Loucy (cell line): ENCODE results near the gene MRGPRX2.

Experiments
- EZH2phosphoT487 ChIP-seq: fragments of 200-600 bp; IDR thresholded peaks from 2 replicates; pipeline ENCODE4 v1.6.1; 2018; ENCODE audit warnings: antibody characterized with exemption, mild to moderate bottlenecking, moderate library complexity, borderline replicate concordance
- TF ChIP-seq, protein P1 (sequence below): fragments of 200-600 bp; sonication (generic); conservative IDR thresholded peaks from 2 replicates; pipeline ENCODE4 v1.5.1; 2014; ENCODE audit warnings: mild to moderate bottlenecking, antibody characterized with exemption, low read length

DNA sequence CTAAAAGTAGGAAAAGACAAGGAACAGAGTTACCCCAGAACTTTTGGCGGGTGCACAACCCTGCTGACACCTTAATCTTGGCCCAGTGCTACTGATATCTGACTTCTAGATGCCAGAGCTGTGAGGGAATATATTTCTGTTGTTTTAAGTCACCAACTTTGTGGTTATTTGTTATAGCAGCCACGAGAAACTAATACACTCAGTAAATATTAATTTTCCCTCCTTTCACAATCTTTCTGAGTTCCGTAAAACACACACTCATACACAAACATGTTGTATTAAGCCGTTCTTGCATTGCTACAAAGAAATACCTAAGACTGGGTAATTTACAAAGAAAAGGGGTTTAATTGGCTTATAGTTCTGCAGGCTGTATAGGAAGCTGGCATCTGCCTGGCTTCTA lies 40.4 kb upstream of the MRGPRX2 start:
- TF ChIP-seq, protein P1, sequence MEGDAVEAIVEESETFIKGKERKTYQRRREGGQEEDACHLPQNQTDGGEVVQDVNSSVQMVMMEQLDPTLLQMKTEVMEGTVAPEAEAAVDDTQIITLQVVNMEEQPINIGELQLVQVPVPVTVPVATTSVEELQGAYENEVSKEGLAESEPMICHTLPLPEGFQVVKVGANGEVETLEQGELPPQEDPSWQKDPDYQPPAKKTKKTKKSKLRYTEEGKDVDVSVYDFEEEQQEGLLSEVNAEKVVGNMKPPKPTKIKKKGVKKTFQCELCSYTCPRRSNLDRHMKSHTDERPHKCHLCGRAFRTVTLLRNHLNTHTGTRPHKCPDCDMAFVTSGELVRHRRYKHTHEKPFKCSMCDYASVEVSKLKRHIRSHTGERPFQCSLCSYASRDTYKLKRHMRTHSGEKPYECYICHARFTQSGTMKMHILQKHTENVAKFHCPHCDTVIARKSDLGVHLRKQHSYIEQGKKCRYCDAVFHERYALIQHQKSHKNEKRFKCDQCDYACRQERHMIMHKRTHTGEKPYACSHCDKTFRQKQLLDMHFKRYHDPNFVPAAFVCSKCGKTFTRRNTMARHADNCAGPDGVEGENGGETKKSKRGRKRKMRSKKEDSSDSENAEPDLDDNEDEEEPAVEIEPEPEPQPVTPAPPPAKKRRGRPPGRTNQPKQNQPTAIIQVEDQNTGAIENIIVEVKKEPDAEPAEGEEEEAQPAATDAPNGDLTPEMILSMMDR: no peak
- no peak for TF ChIP-seq EZH2phosphoT487
